ENCODE data around the gene IFNA16. TPM values are rescaled to one million over a fixed set of nuclear protein-coding genes. Genes with fewer than 3 reads are reported as not detected.

The IFNA16 gene
- polyA plus RNA-seq, 1 donor (not counting 4 experiments of a cell fraction or from before 2014, with no cell fraction given), result not detected

DNA sequence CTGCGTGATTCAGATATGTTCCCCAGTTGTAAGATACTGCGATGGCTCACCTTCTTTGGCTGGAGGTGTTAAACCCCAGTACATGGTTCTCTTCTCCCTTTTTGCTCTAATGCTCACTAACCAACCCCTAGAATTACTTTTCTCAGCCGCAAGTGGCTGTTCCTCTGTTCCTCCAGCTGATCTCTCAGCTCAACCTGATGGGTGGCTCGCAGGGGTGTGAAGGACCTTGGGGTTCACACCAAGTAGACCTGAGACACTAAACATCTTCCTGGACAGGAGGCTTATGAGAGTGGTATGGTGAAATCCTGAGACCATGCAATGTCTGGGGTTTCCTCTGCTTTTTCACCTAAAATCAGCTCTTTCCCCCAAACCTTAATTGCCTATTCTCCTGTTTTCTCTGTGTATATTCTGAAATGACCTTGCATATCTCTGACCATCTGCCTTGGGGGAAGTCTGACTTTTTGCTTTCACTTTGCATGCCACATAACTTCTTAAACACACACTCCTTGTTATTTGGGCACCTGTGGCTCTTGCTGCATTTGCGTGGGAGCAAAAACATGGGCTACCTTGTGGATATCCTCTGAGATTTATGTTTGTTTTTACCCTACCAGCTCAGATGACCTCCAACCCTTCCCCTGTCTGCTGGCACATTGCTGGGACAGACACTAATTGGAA is 38.6 kb upstream of the IFNA16 start:
- no peak overlapping the region for H3K9ac ChIP-seq (ENCODE audit: control insufficient read depth, extremely low read depth, insufficient read depth, low read length)
- H3K79me2 ChIP-seq (ENCODE audit: control insufficient read depth, insufficient read depth, low read length), result no peaks in the 10 kb centered on the region

DNA sequence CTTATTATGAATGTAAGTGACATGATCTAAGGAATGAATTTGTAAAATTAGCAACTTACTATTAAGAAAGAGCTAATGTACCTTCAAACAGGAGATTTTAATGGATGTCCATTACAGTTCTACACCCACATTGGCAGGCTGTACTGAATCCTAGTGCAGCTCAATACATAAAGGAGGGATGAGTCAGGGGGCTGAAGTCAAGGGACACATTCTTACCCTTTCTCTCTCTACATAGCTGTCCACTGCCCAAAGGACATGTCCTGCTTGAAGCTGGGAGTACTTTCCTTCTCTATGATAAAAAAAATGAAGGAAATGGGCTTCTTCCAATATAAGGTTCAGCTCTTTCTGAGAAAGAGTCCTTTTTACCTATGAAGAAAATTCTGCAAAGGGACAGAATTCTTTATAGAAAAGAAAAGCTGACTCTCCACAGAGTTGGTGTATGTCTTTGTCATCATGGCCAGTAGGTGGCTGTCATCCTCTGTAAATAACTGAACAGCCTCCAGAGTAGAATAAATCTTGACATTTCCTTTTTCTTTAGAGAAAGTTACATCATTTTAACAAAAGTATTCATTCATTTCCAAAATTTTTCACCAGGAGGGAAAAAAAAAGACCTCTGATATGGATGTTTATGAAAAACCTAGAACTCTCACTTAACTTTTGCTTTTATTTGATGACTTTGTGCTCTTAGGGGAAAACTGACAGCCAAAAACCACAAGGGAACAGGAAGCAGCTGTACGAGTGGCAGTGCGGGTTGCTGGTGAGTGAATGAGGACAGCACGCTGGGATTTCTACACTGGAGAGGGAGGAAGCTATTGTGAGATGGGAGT is 35.8 kb upstream of the IFNA16 start:
- peak overlapping the region; percentile 44 for H3K4me2 ChIP-seq (ENCODE audit: control insufficient read depth, extremely low read depth, insufficient read depth, low read depth, low read length)
- no peak overlapping the region for H3K4me3 ChIP-seq (ENCODE audit: control insufficient read depth in 2 of 3, extremely low read depth in 1 of 3, insufficient read depth in 2 of 3, low read depth in 1 of 3, low read length in 3 of 3)
- no peak overlapping the region for H3K27ac ChIP-seq (ENCODE audit: control insufficient read depth, insufficient read depth, low read length)
- DNase-seq (ENCODE audit: low read depth, low spot score), result no peak
- TF ChIP-seq, protein P1, sequence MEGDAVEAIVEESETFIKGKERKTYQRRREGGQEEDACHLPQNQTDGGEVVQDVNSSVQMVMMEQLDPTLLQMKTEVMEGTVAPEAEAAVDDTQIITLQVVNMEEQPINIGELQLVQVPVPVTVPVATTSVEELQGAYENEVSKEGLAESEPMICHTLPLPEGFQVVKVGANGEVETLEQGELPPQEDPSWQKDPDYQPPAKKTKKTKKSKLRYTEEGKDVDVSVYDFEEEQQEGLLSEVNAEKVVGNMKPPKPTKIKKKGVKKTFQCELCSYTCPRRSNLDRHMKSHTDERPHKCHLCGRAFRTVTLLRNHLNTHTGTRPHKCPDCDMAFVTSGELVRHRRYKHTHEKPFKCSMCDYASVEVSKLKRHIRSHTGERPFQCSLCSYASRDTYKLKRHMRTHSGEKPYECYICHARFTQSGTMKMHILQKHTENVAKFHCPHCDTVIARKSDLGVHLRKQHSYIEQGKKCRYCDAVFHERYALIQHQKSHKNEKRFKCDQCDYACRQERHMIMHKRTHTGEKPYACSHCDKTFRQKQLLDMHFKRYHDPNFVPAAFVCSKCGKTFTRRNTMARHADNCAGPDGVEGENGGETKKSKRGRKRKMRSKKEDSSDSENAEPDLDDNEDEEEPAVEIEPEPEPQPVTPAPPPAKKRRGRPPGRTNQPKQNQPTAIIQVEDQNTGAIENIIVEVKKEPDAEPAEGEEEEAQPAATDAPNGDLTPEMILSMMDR (optimal IDR thresholded peaks at IDR 0.05 in 1 of 3, IDR thresholded peaks at IDR 0.05 in 1 of 3, conservative IDR thresholded peaks at IDR 0.05 in 1 of 3; ENCODE audit: extremely low read depth in 1 of 3, insufficient read depth in 2 of 3, low read length in 3 of 3), result peak; percentile 36 to 51 (median 45)
- TF ChIP-seq EZH2 (IDR thresholded peaks at IDR 0.05; ENCODE audit: low read length), result no peak
- no peaks in the 10 kb centered on the region for H3K9me1 ChIP-seq (ENCODE audit: control insufficient read depth, extremely low read depth, insufficient read depth, low read length)
- H3K4me1 ChIP-seq (ENCODE audit: control insufficient read depth, extremely low read depth, insufficient read depth, low read length), result no peaks in the 10 kb centered on the region
- peaks cover 19% of the 10 kb centered on the region for H3K27me3 ChIP-seq (ENCODE audit: control insufficient read depth, extremely low read depth, insufficient read depth, low read length)
- dilution Hi-C loops (cut with MboI; ENCODE audit: extremely low pct_ligation_motif_present, low sequenced_read_pairs), result no loop called here
- no peaks in the 10 kb centered on the region for H3K36me3 ChIP-seq (ENCODE audit: control insufficient read depth in 2 of 2, extremely low read depth in 1 of 2, insufficient read depth in 2 of 2, low read length in 2 of 2)
- H3K79me2 ChIP-seq (ENCODE audit: control insufficient read depth, insufficient read depth, low read length), result no peaks in the 10 kb centered on the region
- peak; percentile 36 for FAIRE-seq
- no peak overlapping the region for H3K9ac ChIP-seq (ENCODE audit: control insufficient read depth, extremely low read depth, insufficient read depth, low read length)
- no peak overlapping the region for H2AFZ ChIP-seq (ENCODE audit: control insufficient read depth, low read length)
- H4K20me1 ChIP-seq (ENCODE audit: control insufficient read depth, extremely low read depth, insufficient read depth, low read length), result no peaks in the 10 kb centered on the region
- no peaks in the 10 kb centered on the region for H3K9me3 ChIP-seq (ENCODE audit: control insufficient read depth, low read depth, low read length)

More for the DNA sequence above, 38.6 kb upstream of the IFNA16 start:
- dilution Hi-C loops (cut with MboI; ENCODE audit: extremely low pct_ligation_motif_present, low sequenced_read_pairs), result no loop called here
- DNase-seq (ENCODE audit: low read depth, low spot score) (no peak), FAIRE-seq (no peak)
- H3K4me1 ChIP-seq (ENCODE audit: control insufficient read depth, extremely low read depth, insufficient read depth, low read length), result no peaks in the 10 kb centered on the region
- H3K27me3 ChIP-seq (ENCODE audit: control insufficient read depth, extremely low read depth, insufficient read depth, low read length), result peaks cover 14% of the 10 kb centered on the region
- H3K4me2 ChIP-seq (ENCODE audit: control insufficient read depth, extremely low read depth, insufficient read depth, low read depth, low read length), result no peak overlapping the region
- no peak overlapping the region for H3K4me3 ChIP-seq (ENCODE audit: control insufficient read depth in 2 of 3, extremely low read depth in 1 of 3, insufficient read depth in 2 of 3, low read depth in 1 of 3, low read length in 3 of 3)
- H3K36me3 ChIP-seq (ENCODE audit: control insufficient read depth in 2 of 2, extremely low read depth in 1 of 2, insufficient read depth in 2 of 2, low read length in 2 of 2), result no peaks in the 10 kb centered on the region
- TF ChIP-seq, protein P1 (optimal IDR thresholded peaks at IDR 0.05 in 1 of 3, IDR thresholded peaks at IDR 0.05 in 1 of 3, conservative IDR thresholded peaks at IDR 0.05 in 1 of 3; ENCODE audit: extremely low read depth in 1 of 3, insufficient read depth in 2 of 3, low read length in 3 of 3), result no peak
- TF ChIP-seq EZH2 (IDR thresholded peaks at IDR 0.05; ENCODE audit: low read length), result no peak
- H3K27ac ChIP-seq (ENCODE audit: control insufficient read depth, insufficient read depth, low read length), result no peak overlapping the region
- no peaks in the 10 kb centered on the region for H4K20me1 ChIP-seq (ENCODE audit: control insufficient read depth, extremely low read depth, insufficient read depth, low read length)
- no peaks in the 10 kb centered on the region for H3K9me3 ChIP-seq (ENCODE audit: control insufficient read depth, low read depth, low read length)
- H3K9me1 ChIP-seq (ENCODE audit: control insufficient read depth, extremely low read depth, insufficient read depth, low read length), result no peaks in the 10 kb centered on the region
- no peak overlapping the region for H2AFZ ChIP-seq (ENCODE audit: control insufficient read depth, low read length)
